ENCODE results near the gene KIR2DL1.
"Not testable (repeated sequence)": the region's sequence is repeated elsewhere in the genome, so short reads cannot be mapped to it uniquely, and the experiment has no call there.

Gene KIR2DL1

DNA sequence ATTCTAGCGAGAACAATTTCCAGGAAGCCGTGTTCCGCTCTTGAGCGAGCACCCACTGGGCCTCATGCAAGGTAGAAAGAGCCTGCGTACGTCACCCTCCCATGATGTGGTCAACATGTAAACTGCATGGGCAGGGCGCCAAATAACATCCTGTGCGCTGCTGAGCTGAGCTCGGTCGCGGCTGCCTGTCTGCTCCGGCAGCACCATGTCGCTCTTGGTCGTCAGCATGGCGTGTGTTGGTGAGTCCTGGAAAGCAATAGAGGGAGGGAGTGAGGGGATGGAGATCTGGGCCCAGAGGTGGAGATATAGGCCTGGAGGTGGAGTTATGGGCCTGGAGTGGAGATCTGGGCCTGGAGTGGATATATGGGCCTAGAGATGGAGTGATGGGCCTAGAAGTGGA, at the start of gene KIR2DL1:
Gene KIR2DL1 (plus strand): TSS at position 148 of the 400 bp plus-strand sequence. CDS start 58 bp downstream, at position 206.
- not testable (repeated sequence) for DNase-seq (ENCODE audit: extremely low read depth in 1 of 2, low read depth in 1 of 2)

DNA sequence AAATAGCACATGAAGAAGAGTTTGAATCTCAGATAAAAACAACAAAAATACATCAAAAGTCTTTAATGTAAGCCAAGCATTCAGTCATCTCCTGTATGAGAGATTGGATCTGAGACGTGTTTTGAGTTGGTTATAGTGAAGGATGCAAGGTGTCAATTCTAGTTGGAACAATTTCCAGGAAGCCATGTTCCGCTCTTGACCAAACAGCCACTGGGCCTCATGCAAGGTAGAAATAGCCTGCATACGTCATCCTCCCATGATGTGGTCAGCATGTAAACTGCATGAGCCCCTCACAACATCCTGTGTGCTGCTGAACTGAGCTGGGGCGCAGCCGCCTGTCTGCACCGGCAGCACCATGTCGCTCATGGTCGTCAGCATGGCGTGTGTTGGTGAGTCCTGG, 45.5 kb upstream of the KIR2DL1 start, which contains the start of gene KIR3DL3:
Gene KIR3DL3 (plus strand): TSS at position 301 of the 400 bp plus-strand sequence. CDS start 55 bp downstream, at position 356.
- no peak for DNase-seq (ENCODE audit: extremely low read depth in 1 of 2, low read depth in 1 of 2)

DNA sequence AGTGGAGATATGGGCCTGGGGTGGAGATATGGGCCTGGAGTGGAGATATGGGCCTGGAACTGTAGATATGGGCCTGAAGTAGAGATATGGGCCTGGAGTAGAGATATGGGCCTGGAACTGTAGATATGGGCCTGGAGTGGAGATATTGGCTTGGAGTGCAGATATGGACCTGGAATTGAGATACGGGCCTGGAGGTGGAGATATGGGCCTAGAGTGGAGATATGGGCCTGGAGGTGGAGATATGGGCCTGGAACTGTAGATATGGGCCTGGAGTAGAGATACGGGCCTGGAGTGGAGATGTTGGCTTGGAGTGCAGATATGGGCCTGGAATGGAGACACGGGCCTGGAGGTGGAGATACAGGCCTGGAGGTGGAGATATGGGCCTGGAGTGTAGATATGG, 44.9 kb upstream of the KIR2DL1 start:
- no peak for DNase-seq (ENCODE audit: extremely low read depth in 1 of 2, low read depth in 1 of 2)

DNA sequence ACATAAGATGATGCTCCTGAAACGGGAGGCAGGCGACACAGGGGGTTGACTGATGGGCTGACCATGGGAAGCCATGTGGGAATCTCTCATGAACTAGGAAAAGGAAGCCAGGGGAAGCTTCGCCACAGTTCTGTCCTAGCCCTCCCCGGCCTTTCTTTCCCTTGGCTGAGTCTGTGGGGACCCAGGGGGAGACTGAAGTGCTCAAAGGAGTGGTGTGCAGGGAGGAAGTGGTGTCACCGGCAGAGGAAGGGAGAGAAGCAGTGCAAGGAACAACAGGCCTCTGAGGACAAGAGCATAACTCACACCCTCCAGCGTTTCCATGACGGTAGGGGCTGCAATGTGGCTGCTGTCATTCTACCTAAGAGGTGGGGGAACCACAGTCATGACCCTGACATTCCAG, 44.3 kb upstream of the KIR2DL1 start:
- no peak for DNase-seq (ENCODE audit: extremely low read depth in 1 of 2, low read depth in 1 of 2)

DNA sequence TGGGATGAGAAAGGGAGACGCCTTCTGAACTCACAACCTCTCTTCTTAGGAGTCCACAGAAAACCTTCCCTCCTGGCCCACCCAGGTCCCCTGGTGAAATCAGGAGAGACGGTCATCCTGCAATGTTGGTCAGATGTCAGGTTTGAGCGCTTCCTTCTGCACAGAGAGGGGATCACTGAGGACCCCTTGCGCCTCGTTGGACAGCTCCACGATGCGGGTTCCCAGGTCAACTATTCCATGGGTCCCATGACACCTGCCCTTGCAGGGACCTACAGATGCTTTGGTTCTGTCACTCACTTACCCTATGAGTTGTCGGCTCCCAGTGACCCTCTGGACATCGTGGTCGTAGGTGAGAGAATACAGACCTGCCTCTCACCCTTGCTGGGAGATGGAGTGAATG, 42.0 kb upstream of the KIR2DL1 start:
- no peak for DNase-seq (ENCODE audit: extremely low read depth in 1 of 2, low read depth in 1 of 2)

DNA sequence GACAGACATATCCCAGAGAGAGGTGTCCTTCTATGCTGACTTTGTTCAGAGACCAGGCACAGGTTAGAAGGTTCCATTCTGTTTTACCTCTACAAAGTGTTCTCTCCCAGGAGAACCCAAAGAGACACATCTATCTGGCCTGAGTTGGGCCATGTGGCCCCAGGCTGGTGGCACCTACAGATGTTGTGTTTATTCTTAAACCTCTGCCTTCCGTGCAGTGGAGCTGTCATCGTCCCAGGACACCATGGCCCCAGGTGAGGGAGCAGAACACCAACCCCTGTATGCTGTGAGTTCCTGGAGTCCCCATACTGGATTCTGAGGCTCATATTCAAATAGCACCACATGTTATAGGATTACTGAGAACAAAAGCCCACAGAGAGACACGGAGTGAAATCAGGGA, 41.4 kb upstream of the KIR2DL1 start:
- no peak for DNase-seq (ENCODE audit: extremely low read depth in 1 of 2, low read depth in 1 of 2)

DNA sequence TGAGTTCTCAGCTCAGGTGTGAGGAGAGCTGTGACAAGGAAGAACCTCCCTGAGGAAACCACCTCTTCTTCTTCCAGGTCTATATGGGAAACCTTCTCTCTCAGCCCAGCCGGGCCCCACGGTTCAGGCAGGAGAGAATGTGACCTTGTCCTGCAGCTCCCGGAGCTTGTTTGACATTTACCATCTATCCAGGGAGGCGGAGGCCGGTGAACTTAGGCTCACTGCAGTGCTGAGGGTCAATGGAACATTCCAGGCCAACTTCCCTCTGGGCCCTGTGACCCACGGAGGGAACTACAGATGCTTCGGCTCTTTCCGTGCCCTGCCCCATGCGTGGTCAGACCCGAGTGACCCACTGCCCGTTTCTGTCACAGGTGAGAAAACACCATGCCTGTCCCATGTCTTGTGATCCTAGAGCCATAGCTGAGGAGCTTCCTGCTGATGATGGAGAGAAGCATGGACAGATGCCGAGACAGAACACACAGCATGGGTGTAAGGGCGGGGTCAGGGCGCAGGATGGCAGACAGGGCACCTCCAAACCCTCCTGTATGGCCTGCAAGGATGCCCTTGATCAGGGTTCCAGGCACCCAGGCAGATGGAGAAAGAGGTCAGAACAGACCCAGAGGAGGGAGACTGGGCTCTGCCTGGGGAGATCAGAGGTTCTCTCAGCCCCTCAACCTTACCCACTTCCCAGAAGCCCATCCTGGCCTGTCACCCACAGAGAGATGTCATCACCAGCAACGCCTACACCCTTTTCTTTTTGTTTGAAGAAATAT, 40.0 kb upstream of the KIR2DL1 start:
- DNase-seq (ENCODE audit: extremely low read depth in 1 of 2, low read depth in 1 of 2), result no peak

DNA sequence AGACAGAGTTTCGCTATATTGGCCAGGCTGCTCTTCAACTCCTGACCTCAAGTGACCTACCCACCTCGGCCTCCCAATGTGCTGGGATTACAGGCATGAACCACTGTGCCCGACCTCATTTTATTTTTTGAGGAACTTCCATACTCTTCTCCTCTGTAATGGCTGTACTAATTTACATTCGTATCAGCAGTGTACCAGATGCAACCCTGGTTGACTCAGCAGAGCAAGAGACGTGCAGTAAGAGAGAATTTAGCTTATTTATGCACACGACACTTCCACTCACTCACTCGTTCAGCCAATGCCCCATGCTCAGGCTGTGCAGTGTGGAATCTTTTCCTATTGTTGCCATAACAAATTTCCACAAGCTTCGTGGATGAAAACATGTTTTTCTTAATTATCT, 38.4 kb upstream of the KIR2DL1 start:
- DNase-seq (ENCODE audit: extremely low read depth in 1 of 2, low read depth in 1 of 2), result no peak

DNA sequence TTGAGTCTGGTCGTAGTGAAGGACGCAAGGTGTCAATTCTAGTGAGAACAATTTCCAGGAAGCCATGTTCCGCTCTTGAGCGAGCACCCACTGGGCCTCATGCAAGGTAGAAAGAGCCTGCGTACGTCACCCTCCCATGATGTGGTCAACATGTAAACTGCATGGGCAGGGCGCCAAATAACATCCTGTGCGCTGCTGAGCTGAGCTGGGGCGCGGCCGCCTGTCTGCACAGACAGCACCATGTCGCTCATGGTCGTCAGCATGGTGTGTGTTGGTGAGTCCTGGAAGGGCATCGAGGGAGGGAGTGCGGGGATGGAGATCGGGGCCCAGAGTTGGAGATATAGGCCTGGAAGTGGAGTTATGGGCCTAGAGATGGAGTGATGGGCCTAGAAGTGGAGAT, 31.3 kb upstream of the KIR2DL1 start, which contains the start of gene KIR2DL3:
Gene KIR2DL3 (plus strand): TSS at position 208 of the 400 bp plus-strand sequence. CDS start 33 bp downstream, at position 241.
- DNase-seq (ENCODE audit: extremely low read depth in 1 of 2, low read depth in 1 of 2), result not testable (repeated sequence)

DNA sequence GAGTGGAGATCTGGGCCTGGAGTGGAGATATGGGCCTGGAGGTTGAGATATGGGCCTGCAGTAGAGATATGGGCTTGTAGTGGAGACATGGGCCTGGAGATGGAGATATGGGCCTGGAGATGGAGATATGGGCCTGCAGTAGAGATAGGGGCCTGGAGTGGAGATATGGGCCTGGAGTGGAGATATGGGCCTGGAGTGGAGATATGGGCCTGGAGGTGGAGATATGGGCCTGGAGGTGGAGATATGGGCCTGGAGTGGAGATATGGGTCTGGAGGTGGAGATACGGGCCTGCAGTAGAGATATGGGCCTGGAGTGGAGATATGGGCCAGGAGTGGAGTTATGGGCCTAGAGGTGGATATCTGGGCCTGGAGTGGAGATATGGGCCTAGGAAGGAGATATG, 30.9 kb upstream of the KIR2DL1 start:
- no peak for DNase-seq (ENCODE audit: extremely low read depth in 1 of 2, low read depth in 1 of 2)

DNA sequence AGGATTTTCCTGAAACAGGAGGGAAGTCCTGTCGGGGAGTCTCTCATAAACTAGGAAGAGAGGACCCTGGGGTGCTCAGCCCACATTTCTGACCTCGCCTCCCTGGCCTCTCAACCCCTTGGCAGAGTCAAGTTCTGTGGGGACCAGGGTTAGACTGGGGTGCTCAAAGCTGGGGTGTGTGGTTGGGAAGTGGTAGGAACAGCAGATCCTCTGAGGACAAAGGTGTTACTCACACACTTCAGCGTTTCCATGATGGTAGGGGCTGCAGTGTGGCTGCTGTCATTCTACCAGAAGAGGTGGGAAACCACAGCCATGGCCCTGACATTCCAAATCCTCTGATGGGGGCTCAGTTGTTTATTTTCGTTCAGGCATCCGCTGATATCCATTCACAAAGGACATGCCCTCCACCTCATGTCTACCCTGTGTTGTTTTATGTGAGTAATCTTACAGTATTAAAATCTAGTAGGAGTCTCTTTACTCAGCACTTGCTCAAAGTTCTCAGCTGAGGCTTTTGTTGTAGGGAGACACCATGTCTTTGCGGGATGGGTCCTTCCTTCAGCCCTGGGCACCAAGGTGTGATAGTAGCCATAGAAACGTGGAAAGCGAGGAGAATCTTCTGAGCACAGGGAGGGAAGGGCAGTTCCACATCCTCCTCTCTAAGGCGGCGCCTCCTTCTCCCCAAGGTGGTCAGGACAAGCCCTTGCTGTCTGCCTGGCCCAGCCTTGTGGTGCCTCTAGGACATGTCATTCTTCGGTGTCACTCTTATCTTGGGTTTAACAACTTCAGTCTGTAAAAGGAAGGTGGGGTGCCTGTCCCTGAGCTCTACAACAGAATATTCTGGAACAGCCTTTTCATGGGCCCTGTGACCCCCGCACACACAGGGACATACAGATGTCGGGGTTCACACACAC, 29.8 kb upstream of the KIR2DL1 start:
- DNase-seq (ENCODE audit: extremely low read depth in 1 of 2, low read depth in 1 of 2), result no peak

DNA sequence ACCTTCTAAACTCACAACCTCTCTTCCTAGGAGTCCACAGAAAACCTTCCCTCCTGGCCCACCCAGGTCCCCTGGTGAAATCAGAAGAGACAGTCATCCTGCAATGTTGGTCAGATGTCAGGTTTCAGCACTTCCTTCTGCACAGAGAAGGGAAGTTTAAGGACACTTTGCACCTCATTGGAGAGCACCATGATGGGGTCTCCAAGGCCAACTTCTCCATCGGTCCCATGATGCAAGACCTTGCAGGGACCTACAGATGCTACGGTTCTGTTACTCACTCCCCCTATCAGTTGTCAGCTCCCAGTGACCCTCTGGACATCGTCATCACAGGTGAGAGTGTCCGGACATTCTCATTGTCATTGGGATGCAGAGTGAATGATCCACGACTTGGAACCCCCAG, 27.6 kb upstream of the KIR2DL1 start:
- not testable (repeated sequence) for DNase-seq (ENCODE audit: extremely low read depth in 1 of 2, low read depth in 1 of 2)

DNA sequence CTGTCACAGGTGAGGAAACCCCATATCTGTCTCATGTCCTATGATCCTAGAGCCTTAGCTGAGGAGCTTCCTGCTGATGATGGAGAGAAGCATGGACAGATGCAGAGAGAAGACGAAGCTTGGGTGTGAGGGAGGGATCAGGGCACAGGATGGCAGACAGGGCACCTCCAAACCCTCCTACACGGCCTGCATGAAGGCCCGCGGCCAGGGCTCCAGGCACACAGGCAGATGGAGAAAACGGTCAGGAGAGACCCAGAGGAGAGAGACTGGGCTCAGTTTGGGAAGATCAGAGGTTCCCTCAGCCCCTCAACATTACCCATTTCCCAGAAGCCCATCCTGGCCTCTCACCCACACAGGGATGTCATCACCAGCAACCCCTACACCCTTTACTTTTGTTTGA, 25.5 kb upstream of the KIR2DL1 start:
- DNase-seq (ENCODE audit: extremely low read depth in 1 of 2, low read depth in 1 of 2), result not testable (repeated sequence)

DNA sequence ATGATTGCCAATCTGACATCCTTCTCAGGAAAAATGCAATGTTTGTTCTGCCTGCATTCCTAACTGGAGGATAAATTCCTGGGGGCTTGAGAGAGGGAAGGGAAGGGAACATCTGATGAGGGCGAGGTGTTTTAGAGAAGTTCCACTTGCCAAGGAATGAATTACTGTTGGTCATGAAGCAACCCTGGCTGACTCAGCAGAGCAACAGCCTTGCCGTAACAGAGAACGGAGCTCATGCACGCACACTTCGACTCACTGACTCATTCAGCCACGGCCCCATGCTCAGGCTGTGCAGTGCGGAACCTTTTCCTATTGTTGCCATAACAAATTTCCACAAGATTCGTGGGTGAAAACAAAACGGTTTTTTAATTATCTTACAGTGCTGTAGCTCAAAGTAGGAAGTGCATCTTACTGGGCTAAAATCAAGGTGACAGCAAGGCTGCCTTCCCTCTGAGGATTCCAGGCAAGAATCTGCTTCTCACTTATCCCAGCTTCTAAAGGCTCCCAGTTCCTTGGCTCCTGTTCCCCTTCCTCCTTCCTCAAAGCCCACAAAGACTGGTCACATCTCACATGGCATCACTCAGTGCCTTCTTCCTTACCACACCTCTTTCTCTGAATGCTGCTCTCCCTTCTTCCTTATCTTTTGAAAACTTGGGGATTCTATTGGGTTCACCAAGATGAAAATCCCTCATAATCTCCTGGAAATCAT, 21.8 kb upstream of the KIR2DL1 start:
- not testable (repeated sequence) for DNase-seq (ENCODE audit: extremely low read depth in 1 of 2, low read depth in 1 of 2)

DNA sequence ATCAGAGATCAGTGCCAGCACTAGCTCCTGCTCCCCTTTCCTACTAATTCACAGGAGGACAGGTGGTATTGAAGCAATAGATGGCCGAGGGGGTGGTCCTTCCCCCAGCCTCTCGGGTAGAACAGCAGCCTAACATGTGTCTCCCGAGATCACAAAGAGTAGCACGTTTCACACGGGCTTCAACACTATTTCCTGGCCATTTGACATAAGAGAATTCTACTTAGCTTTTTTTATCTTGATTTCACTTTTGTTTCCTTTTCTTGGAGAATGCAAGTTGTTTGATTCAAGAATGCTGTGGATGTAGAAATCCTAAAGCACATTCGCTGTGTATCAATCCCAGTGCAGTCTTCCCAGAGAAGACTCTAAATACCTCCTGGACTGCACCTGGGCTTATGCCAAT, 19.3 kb upstream of the KIR2DL1 start:
- not testable (repeated sequence) for DNase-seq (ENCODE audit: extremely low read depth in 1 of 2, low read depth in 1 of 2)

DNA sequence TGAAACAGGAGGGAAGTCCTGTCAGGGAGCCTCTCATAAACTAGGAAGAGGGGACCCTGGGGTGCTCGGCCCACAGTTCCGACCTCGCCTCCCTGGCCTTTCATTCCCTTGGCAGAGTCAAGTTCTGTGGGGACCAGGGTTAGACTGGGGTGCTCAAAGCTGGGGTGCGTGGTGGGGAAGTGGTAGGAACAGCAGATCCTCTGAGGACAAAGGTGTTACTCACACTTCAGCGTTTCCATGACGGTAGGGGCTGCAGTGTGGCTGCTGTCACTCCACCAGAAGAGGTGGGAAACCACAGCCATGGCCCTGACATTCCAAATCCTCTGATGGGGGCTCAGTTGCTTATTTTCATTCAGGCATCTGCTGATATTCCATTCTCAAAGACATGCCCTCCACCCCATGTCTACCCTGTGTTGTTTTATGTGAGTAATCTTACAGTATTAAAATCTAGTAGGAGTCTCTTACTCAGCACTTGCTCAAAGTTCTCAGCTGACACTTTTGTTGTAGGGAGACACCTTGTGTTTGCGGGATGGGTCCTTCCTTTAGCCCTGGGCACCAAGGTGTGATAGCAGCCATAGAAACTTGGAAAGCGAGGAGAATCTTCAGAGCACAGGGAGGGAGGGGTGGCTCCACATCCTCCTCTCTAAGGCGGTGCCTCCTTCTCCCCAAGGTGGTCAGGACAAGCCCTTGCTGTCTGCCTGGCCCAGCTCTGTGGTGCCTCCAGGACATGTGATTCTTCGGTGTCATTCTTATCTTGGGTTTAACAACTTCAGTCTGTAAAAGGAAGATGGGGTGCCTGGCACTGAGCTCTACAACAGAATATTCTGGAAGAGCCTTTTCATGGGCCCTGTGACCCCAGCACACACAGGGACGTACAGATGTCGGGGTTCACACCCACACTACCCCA, 13.1 kb upstream of the KIR2DL1 start:
- DNase-seq (ENCODE audit: extremely low read depth in 1 of 2, low read depth in 1 of 2), result not testable (repeated sequence)

DNA sequence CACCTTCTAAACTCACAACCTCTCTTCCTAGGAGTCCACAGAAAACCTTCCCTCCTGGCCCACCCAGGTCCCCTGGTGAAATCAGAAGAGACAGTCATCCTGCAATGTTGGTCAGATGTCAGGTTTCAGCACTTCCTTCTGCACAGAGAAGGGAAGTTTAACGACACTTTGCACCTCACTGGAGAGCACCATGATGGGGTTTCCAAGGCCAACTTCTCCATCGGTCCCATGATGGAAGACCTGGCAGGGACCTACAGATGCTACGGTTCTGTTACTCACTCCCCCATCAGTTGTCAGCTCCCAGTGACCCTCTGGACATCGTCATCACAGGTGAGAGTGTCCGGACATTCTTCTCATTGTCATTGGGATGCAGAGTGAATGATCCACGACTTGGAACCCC, 11.0 kb upstream of the KIR2DL1 start:
- not testable (repeated sequence) for DNase-seq (ENCODE audit: extremely low read depth in 1 of 2, low read depth in 1 of 2)

DNA sequence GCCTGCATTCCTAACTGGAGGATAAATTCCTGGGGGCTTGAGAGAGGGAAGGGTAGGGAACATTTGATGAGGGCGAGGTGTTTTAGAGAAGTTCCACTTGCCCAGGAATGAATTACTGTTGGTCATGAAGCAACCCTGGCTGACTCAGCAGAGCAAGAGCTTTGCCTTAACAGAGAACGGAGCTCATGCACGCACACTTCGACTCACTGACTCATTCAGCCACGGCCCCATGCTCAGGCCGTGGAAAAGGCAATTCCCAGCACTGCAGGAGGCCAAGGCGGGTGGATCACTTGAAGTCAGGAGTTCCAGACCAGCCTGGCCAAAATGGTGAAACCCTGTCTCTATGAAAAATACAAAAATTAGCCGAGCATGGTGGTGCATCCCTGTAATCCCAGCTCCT, 5.4 kb upstream of the KIR2DL1 start:
- not testable (repeated sequence) for DNase-seq (ENCODE audit: extremely low read depth in 1 of 2, low read depth in 1 of 2)

DNA sequence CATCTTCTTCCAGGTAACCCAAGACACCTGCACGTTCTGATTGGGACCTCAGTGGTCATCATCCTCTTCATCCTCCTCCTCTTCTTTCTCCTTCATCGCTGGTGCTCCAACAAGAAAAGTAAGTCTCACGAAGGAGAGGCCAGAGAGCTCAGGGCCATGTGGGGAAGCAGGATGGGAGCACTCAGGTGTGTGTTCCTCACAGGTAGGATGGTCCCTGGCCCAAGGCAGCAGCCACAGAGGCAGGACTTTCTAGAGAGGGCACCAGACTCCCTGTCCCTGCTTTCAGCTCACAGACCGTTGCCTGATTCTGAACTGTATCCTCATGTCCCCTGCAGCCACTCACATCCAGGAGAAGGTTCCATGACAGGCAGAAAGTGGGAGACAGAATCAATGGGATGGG, 3.1 kb upstream of the KIR2DL1 start:
- DNase-seq (ENCODE audit: extremely low read depth in 1 of 2, low read depth in 1 of 2), result not testable (repeated sequence)

DNA sequence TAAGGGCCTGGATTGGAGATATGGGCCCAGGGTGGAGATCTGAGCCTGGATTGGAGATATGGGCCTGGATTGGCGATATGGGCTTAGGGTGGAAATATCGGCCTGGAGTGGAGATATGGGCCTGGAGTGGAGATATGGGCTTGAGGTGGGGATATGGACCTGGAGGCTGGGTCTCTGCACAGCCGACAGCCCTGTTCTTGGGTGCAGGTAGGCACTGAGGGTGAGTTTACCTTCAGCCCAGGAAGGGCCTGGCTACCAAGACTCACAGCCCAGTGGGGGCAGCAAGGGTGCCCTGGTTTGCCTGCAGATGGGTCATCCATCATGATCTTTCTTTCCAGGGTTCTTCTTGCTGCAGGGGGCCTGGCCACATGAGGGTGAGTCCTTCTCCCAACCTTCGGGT, 918 bp downstream of the KIR2DL1 start:
- DNase-seq (ENCODE audit: extremely low read depth in 1 of 2, low read depth in 1 of 2), result not testable (repeated sequence)

Data from activated CD8-positive, alpha-beta memory T cell treated with anti-CD3 and anti-CD28 coated beads for 1 hour (primary cell).